Measurements from ENCODE around the gene TXNRD2.

GRCh38 chr22:19981171-19981960, 39.7 kb upstream of the TXNRD2 start:
- TF ChIP-seq POLR2A (IDR thresholded peaks at IDR 0.05; ENCODE audit: low read length) (no peak), GATA1 (IDR thresholded peaks at IDR 0.05; ENCODE audit: low read depth, low read length) (no peak)

Data from erythroblast (primary cell).